Activated T-cell treated with anti-CD3 and anti-CD28 coated beads for 24 hours (primary cell): ENCODE measurements around the gene BCR.
A peak's percentile ranks its signal among the peaks of the same experiment; 100 is the strongest.

Experiments used
- DNase-seq: peaks from one replicate; pipeline ENCODE4 v3.0.0-alpha.2; 2020; ENCODE audit warnings: low read depth

Gene BCR

DNA sequence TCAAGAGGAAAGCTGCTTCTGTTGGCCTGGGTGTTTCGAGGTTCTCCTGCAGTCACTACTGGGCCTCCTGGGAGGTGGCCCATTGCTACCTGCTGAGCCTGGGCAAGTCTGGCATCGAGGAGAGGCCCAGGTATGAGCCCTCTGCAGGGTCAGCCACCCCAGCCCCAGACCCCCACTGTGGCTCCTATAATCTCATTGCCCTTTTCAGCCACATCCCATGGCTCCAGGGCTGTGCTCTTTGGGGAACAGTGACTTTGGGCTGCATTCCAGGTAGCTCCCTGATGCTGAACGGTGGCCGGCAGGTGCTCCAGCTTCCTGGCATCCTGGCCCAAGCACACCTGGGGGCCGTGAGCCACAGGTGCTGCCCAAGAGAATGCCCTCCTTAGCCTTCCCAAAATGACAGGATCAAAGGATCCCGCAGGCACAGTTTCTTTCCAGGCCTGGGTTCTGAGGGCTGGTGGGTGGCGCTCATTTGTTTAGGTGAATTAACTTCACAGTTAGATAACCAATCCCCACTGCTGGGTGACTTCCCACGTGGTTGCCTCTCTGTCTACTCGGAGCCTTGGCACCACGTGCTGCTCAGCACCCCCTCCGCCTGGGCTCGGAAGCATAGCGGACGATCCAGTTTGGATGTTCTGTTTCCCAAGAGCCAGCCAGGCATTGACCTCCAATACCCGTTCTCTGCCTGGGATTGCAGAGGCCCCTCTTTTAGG lies 97.4 kb downstream of the BCR start:
- DNase-seq: no peak

DNA sequence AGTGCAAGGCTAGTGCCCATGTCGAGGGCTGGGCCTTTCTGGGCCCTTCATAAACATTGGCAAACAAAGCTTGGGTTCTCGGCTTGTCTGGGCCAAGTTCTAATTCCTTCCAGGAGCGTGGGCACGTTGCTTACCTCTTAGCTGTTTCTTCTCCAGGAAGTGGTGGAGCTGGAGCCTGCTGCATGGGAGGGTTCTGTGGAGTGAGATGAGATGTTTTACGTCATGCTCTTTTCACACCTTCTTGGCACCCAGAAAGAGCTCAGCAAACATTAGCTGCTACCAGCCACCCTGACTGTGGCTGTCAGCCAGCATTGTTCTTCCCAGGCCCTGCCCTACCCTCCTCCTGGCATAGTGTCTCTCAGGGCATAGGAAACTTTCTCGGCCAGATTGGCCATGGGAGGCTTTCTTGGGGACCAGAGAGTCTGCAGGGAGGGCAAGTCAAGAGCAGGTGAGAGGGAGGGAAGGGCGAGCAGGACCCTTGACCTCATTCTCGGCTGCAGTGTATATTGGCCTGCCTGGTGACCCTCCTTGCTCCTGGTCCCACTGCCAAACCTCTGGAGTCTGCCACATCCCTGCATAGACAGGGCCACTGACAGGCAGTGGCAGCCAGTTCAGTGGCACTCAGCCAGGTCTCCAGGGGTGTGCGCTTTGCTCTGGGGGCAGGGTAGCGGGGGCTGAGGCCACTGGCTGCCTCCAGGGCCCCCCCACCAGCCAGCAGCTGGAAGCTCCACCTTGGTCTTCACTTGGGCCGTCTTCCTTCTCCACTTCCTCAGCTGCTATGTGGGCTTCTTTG lies 98.8 kb downstream of the BCR start:
- DNase-seq: no peak

DNA sequence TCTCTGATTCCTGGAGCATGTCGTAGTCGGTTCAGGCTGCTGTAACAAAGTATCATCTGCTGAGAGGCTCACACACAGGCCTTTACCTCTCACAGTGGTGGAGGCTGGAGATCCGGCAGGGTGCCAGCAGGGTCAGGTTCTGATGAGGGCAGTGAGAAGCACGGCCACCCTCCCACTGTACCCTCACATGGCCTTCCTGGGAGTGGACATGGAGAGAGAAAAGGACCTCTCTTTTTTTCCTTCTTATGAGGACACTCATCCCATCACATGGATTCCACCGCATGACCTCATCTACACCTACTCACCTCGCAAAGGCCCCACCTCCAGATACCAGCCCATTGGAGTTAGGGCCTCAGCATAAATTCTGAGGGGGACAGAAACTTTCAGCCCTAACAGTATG lies 99.5 kb downstream of the BCR start:
- no peak for DNase-seq

DNA sequence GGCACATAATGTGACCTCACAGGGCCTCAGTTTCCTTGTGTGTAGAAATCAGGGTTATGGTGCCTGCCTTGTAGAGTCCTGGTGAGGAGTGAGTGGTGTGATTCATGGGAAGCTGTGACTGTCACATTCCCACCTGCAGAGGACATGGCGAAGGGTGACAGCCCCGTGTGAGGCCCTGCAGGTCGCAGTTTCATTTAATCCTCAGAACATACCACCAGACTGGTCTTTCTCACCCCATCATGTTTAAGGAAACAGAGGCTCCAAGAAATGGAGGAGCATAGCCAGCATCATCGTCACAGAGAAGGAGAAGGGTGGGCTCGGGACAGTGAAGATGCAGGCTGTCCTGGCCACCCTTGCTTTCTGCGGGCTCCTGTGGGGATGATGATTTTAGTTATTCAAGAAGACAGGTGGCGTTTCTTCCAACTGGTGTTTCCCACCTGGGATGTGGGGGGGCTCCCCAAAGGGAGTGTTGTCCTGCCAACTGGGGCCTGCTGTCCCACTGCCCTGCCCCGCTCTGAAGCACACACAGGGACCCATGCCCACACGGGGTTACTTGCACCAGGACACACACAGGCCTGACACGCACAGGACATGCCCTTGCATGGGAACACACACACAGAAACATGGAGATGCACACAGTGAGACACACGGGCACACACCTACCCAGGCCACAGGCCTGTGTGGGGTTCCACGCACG lies 100.2 kb downstream of the BCR start:
- DNase-seq: no peak

DNA sequence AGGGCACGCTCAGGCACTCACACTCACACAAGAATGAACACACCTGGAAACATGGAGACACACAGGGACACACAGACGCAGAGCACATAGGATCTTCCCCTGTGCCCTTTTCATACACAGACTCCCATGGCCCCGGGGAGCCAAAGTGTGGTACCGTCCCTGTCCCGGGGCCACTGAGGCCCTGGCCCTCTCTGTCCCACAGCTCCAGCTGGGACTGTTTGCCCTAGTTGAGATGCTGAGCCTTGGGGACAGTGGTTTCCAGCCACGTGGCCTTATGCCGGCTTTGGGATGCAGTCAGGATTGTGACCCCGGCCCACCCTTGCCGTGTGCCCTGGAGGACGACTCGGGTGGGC lies 100.7 kb downstream of the BCR start:
- no peak for DNase-seq

DNA sequence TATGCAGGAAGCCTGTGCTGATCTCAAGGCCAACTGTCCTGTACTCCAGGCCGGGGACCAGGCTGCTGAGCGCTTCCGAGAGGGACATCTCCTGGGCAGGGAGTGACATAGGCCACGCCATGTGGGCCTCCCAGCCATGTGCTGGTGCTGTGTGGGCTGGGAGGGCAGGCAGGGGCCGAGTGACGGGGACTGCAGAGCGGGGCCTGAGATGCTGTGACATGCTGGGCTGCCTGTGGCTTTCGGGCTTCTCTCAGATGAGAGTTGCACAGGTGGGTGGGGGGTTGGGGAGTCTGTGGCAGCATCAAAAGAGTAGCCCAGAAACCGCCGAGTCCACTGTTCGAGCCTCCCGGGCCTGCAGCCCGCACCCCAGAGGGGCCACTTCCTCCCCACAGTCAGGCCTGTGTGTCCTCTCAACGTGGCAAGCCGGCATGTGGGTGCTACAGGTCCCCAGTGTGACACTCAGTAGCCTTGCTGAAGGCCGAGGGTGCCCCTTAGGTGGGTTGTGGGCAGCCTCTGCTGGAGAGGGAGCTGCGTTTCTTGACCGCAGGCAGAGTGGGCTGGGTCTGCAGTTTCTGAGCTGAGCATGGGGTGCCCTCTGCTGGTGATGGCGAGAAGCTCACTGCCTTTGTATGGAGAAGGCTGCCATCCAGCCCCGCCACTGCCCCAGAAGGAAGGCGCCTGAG lies 101.2 kb downstream of the BCR start:
- peak; percentile 70 for DNase-seq

DNA sequence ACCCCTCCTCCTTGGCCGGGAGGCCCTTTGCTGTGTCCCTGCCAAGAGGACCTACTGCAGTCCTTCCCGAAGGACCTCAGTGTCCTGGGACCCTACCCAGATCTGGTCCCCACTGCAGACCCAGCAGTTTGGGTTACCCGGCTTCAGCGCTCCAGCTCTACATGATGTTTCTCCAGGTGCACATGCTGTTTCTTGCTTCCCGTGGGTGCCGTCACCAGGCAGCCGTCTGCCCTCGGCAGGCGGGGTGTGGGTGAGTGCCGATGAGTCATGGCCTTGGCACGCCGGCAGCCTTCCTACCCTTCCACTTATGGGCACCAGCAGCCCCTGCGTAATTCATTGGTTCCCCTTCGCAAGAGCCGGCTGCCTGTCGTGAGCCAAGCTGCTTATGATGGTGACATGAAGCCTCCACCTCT lies 101.8 kb downstream of the BCR start:
- DNase-seq: no peak

DNA sequence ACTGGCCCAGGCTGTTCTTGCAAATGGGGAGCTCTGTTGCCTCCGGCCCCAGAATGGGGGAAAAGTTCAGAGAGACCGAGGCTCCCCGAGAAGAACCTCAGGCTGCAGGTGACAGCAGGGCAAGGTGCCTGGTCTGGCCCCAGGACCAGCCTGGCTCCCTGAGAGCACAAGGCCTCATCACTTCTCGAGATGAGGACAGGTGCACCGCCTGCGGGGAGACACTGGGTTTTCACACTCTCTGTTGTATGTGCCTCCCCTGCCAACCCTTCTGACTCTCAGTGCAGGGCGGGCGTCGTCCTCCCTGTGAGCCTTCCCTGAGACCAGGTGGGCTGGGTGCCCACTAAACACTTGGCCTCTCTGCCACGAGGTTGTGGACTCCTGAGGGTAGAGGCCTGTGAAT lies 102.2 kb downstream of the BCR start:
- no peak for DNase-seq

DNA sequence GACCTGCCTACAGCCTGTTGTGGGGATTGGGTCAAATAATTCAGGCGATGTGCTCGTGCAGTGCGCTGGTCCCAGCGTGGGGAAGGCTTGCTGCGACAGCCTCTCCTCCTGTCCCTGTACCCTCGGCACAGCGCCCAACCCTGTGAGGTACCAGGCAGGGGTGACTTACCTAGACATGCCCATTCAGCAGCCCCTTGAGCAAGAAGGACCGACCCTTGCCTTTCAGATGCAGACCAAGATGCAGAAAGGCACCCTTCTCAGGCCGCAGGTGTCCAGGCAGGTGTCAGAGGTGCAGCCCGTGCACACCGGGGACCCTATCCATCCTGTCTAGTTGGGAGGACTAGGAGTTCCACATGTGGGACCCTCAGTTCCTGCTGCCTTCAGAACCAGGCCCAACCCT lies 102.7 kb downstream of the BCR start:
- no peak for DNase-seq

DNA sequence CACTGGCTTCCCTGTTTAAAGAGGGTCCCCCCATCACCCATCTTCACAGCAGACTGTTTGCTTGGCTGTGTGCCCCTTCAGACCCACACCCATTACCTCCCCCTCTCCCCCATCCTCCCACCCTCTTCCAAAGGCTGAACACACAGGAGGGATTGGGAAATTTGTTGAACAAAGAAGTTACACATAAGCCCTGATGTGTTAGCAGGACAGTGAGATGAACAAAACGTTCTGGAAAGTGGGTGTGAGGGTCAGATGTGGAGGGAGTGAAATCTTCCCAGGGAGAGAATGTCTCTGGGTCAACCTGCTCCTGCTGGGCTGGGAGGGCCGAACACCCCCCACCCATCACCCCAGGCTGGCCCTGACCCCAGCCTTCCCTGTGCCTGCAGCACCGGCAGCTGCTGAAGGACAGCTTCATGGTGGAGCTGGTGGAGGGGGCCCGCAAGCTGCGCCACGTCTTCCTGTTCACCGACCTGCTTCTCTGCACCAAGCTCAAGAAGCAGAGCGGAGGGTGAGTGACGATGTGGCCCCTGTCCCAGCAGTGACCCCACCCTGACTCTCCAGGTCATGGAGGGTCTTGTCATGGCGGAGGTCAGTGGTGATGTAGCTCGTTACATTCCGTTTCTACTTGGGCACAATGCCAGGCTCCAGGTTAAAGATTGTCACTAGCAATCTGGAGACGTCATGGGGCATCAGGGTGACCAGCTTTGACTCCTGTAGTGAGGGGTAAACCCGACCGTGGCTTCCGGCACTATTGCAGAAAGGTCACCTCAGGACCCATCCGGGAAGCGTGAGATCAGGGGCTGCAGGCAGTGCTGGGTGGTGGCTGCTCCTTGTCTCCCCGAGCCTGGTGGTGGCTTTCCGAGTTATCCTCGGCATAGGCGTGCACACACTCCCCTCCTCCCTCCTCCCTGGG lies 103.5 kb downstream of the BCR start:
- DNase-seq: no peak

DNA sequence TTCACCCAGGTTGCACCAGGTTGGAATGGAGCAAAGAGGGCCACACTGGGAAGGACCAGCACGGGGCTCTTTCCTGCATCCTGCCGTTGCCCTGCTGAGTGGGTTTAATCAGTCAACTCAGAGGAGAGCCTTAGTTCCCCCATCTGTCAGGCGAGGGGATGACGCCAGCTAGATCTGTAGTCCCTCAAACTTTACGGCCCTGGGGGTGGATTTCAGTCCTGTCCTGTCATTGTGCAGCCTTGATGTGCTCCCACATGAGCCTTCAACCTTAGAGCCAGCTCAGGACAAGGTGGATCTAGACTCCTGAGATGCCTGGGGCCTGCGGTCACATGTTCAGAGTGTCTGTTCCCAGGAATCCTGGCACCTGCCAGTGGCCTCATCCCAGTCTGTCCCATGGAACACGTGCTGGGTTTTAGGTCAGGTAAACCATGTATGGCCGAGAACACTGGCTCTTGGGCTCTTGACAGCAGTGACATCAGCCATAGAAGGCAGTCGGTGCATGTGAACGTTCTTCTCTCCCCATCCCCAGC lies 104.3 kb downstream of the BCR start:
- DNase-seq: no peak

DNA sequence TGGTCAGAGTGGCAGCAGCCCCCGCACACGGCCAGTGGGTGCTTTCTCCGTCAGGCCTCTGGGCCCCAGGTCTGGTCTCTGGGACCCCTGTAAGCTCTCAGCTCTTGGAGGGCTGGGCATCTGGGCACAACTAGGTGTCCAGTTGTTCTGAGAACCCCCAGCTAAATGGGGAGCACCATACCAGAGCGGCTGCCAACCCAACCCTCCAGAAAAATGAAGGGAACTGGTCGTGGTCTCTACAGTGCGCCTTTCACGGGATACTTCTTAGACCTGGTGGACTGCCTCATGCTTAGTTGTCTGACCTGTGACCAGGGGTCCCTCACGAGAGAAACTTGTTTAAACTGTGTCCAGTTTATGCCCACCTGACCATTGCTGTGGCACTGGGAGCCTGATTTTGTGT lies 104.9 kb downstream of the BCR start:
- DNase-seq: no peak

DNA sequence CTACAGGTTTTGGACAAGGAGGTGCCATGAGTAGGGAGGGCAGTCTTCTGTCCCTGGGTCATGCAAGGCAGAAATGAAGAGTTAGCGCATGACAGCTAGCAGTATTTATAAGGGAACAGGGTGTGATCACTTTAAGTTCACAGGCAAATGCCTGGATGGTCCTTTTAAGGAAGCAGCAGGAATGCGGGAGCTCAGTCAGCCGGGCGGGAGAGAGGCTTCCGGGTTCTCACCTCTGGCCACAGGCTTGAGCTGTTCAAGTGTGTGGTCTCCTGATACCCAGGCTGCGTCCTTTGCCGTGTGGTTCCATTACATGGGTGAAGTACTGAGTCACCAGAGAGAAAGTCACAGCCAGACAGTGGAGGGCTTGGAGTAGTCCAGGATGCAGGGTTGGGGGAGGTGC lies 105.4 kb downstream of the BCR start:
- no peak for DNase-seq

DNA sequence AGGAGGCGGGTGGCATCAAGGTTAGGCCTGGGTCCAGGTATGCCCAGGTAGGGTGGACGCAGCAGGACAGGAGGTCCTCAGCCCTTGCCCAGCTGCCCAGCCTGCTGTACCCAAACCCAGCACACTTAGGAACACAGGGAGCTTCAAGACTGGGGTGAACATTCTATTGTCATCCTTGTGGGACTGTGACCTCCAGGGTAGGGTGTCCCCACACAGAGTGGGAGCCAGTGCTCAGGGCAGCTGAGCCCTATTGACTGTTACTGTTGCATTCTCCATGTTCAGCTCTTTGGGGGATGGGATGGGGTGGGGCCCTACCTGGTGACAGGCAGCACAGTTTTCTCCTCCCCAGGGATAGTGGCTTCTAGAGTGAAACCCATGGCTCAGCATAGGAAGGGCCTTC lies 106.0 kb downstream of the BCR start:
- no peak for DNase-seq

DNA sequence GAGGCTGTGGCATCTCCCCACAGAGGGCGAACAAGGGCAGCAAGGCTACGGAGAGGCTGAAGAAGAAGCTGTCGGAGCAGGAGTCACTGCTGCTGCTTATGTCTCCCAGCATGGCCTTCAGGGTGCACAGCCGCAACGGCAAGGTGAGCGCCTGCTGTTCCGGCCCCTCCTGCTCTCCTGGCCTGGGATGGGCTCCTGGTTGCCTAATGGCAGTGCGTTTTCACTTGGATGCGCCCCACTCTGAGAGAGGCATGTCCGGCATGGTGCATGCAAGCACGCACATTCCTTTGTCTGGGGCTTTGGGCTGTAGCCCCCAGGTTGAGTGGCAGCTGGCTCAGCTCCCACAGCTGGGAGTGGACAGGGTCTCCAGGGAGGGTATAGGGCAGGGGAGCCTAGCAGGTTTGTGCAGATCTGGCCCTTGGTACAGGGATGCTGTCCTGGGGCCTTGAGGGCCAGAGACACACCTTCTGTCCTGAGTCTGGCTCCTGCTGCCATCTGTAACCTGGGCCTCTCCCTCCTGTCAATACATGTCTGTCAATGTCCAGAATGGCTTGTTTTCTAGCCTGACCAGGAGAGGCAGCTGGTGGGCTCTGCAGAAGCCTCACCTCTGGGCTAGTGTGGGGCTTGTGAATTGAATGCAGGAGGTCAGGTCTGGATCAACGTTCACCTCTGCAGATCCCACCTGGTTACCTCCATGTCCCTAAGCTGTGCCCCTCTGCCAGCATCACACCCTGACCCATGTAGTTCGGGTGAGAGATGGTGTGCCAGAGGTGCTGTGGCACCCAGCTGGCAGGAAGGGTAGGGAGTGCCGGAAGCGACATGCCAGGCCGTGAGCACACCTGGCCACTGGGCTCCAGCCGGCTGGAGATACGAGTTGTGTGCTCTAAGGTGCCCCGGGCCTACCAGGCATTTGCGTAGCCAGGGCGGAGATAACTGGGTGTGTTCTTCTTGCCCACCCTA lies 107.1 kb downstream of the BCR start:
- DNase-seq: no peak

DNA sequence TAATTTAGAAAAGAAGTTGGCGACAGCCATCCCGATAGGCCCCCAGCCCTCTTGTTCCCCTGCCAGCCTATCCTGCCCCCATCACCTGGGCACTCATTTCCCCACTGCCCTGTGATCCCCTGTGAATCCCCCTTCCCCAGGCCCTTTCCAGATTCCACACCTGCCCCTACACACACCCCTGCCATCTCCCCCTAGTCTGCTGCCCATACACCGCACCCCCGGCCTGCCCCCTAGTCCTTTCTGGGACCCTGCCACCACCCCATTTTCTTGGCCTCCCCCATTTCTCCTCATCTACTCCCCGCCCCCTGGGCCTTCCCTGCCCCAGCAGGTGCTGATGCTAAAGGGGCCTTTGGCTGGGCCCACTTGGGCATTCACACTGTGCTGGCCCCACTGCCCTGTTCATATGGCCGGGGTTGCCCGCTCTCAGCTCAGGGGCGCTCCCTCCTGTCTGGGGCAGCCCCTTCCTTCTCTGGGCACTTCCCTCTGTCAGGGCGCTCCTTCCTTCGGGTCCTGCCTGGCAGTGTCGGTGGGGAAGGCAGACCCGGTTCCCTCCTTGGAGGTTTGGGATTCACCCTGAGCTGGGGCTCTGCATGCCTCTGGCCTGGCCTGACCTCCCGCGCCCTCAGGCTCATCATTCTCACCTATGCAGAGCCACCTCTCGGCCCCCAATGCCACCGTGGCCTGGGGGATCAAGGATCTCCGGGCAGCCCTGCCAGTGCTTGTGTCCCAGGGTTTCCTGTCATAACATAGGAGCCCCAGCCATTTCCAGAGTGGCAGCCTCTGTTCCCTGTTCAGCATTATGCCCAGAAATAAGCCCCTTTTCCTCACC lies 108.2 kb downstream of the BCR start:
- DNase-seq: no peak

DNA sequence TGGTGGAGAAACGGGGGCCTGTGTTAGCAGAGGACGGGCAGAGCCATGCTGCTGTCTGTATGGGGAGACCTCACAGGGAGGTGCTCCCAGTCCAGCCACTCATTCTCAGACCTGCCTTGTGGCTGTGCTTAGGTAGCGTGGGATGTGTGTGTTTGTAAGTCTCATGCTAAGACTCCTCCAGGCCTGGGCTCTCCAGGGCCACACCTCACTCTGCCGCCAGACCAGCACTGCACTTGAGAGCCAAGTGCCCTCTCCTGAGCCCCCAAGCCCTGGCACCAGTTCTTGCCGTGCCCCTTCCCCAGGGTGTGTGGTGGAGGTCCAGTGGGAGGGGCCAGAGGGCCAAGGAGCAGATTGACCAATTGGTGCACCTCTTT lies 108.8 kb downstream of the BCR start:
- no peak for DNase-seq

DNA sequence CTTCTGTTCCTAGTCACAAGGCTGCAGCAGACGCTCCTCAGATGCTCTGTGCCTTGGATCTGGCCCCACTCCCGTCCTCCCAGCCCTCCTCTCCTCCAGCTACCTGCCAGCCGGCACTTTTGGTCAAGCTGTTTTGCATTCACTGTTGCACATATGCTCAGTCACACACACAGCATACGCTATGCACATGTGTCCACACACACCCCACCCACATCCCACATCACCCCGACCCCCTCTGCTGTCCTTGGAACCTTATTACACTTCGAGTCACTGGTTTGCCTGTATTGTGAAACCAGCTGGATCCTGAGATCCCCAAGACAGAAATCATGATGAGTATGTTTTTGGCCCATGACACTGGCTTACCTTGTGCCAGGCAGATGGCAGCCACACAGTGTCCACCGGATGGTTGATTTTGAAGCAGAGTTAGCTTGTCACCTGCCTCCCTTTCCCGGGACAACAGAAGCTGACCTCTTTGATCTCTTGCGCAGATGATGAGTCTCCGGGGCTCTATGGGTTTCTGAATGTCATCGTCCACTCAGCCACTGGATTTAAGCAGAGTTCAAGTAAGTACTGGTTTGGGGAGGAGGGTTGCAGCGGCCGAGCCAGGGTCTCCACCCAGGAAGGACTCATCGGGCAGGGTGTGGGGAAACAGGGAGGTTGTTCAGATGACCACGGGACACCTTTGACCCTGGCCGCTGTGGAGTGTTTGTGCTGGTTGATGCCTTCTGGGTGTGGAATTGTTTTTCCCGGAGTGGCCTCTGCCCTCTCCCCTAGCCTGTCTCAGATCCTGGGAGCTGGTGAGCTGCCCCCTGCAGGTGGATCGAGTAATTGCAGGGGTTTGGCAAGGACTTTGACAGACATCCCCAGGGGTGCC lies 109.8 kb downstream of the BCR start:
- peak; percentile 37 for DNase-seq
